Endothelial cell of umbilical vein (primary cell): ENCODE measurements around the gene NRCAM. TPM values are rescaled to one million over a fixed set of nuclear protein-coding genes. Genes with fewer than 3 reads are reported as not detected.

Experiments used
- BruUV-seq: library from RNA; stranded (reverse); fragments of 400-500 nt; replicated peaks from 2 replicates; lab custom pipeline; 2021; lab: Mats Ljungman, UMichigan
- CTCF ChIA-PET: fragments of 300-600, 350-600 bp; sonication (Branson Sonifier 250); formaldehyde crosslinking; loops from one replicate; lab custom pipeline; 2021; ENCODE audit warnings: antibody characterized with exemption, inconsistent platforms; lab: Charles Lee
- POLR2A ChIA-PET: fragments of 300-600, 350-600 bp; sonication (Branson Sonifier 250); formaldehyde crosslinking; loops from one replicate; lab custom pipeline; 2021; ENCODE audit warnings: antibody characterized with exemption, inconsistent platforms; lab: Charles Lee
- DNase-seq: peaks from one replicate; pipeline ENCODE4 v3.0.0-alpha.2; 2011; ENCODE audit warnings: low read depth, low spot score
- FAIRE-seq: peaks from 2 replicates; lab custom pipeline; 2011; peaks lifted over from hg19 to GRCh38; lab: Jason Lieb, UNC
- H2AFZ ChIP-seq: 2 replicates; pipeline ENCODE4 v1.6.0; 2012; ENCODE audit warnings: low read depth, low read length, control low read depth, inconsistent platforms
- H3K27ac ChIP-seq: 2 replicates; pipeline ENCODE4 v1.5.1; 2011; ENCODE audit warnings: low read depth, mild to moderate bottlenecking, control low read depth, low read length, moderate library complexity; ENCODE audit not compliant: insufficient read depth
- H3K27me3 ChIP-seq, 2 experiments: 2 replicates each; pipeline versions ENCODE4 v1.6.0 to v1.6.1; 2011; ENCODE audit warnings: low read length in 2 of 2, mixed read lengths in 1 of 2; ENCODE audit not compliant: control insufficient read depth in 2 of 2, insufficient read depth in 2 of 2
- H3K36me3 ChIP-seq, 2 experiments: 2 replicates in 1 of 2; 3 replicates in 1 of 2; pipeline ENCODE4 v1.5.1; 2011; ENCODE audit warnings: low read length in 2 of 2, mild to moderate bottlenecking in 1 of 2, moderate library complexity in 1 of 2; ENCODE audit not compliant: control insufficient read depth in 2 of 2, insufficient read depth in 2 of 2; ENCODE audit errors: extremely low read depth in 1 of 2
- H3K4me1 ChIP-seq: 3 replicates; pipeline ENCODE4 v1.5.1; 2011; ENCODE audit warnings: mild to moderate bottlenecking, low read length; ENCODE audit not compliant: control insufficient read depth, insufficient read depth; ENCODE audit errors: extremely low read depth
- H3K4me2 ChIP-seq: 2 replicates; pipeline ENCODE4 v1.6.1; 2011; ENCODE audit warnings: low read length, control low read depth, mixed read lengths; ENCODE audit not compliant: insufficient read depth
- H3K4me3 ChIP-seq, 3 experiments: fragments of 200-600 bp in 1 of 3; sonication (generic), shearing (Covaris generic) in 1 of 3; replicated peaks in 1 of 3; 2 replicates each; pipeline ENCODE4 v1.5.1; 2011 to 2016; ENCODE audit warnings: control low read depth in 3 of 3, low read length in 3 of 3, mild to moderate bottlenecking in 2 of 3, inconsistent platforms in 1 of 3, low read depth in 1 of 3, moderate library complexity in 1 of 3; ENCODE audit not compliant: insufficient read depth in 1 of 3
- H3K79me2 ChIP-seq: 2 replicates; pipeline ENCODE4 v1.6.0; 2012; ENCODE audit warnings: low read length, inconsistent platforms; ENCODE audit not compliant: control insufficient read depth, insufficient read depth
- H3K9ac ChIP-seq: replicated peaks from 2 replicates; pipeline ENCODE3; 2011; ENCODE audit warnings: low read length, control low read depth; ENCODE audit not compliant: insufficient read depth; ENCODE audit errors: extremely low read depth
- H3K9me1 ChIP-seq: replicated peaks from 3 replicates; pipeline ENCODE4 v1.6.0; 2011; ENCODE audit warnings: mild to moderate bottlenecking, low read length; ENCODE audit not compliant: control insufficient read depth, insufficient read depth; ENCODE audit errors: extremely low read depth
- H3K9me3 ChIP-seq: replicated peaks from 2 replicates; pipeline ENCODE4 v1.5.1; 2012; ENCODE audit warnings: low read length, inconsistent platforms; ENCODE audit not compliant: control insufficient read depth, insufficient read depth
- H4K20me1 ChIP-seq: replicated peaks from 2 replicates; pipeline ENCODE3; 2011; ENCODE audit warnings: mild to moderate bottlenecking, low read length; ENCODE audit not compliant: control insufficient read depth, insufficient read depth; ENCODE audit errors: extremely low read depth
- EZH2 ChIP-seq: IDR thresholded peaks from 2 replicates; pipeline ENCODE4 v1.6.1; 2012; ENCODE audit warnings: borderline replicate concordance, low read depth, mild to moderate bottlenecking, moderate library complexity, low read length, inconsistent platforms; ENCODE audit not compliant: severe bottlenecking
- FOS ChIP-seq: IDR thresholded peaks from 2 replicates; pipeline ENCODE4 v1.6.1; 2011; ENCODE audit warnings: mild to moderate bottlenecking, low read length, moderate library complexity, borderline replicate concordance; ENCODE audit not compliant: insufficient read depth
- GATA2 ChIP-seq: IDR thresholded peaks from 2 replicates; pipeline ENCODE4 v1.7.0; 2011; ENCODE audit warnings: low read depth, mild to moderate bottlenecking, moderate library complexity, mixed read lengths, low read length; ENCODE audit not compliant: insufficient read length, insufficient read depth
- JUN ChIP-seq: IDR thresholded peaks from 2 replicates; pipeline ENCODE4 v1.6.1; 2011; ENCODE audit warnings: borderline replicate concordance, low read depth; ENCODE audit not compliant: insufficient read length, insufficient read depth
- MAX ChIP-seq: IDR thresholded peaks from 2 replicates; pipeline ENCODE4 v1.6.1; 2011; ENCODE audit not compliant: insufficient read depth, insufficient read length
- MYC ChIP-seq: IDR thresholded peaks from one replicate; pipeline ENCODE4 v1.6.1; 2011; ENCODE audit warnings: mild to moderate bottlenecking, low read depth, low read length
- POLR2A ChIP-seq: IDR thresholded peaks from 2 replicates; pipeline ENCODE4 v1.6.1; 2012; ENCODE audit warnings: low read depth, mild to moderate bottlenecking, control low read depth, low read length
- POLR2AphosphoS5 ChIP-seq: IDR thresholded peaks from 2 replicates; pipeline ENCODE4 v1.6.1; 2012; ENCODE audit warnings: low read depth, mild to moderate bottlenecking, control low read depth, low read length, moderate library complexity; ENCODE audit not compliant: insufficient read depth
- dilution Hi-C: fragments of 300-500 bp; cut with MboI; formaldehyde crosslinking; loops from one replicate; pipeline ENCODE4 v1.15.0; 2019; ENCODE audit warnings: low sequenced_read_pairs; ENCODE audit not compliant: extremely low pct_ligation_motif_present
- intact Hi-C: fragments of 100-400 bp; cut with micrococcal nuclease; formaldehyde crosslinking; loops from one replicate; pipeline ENCODE4 v1.10.0; 2022
- polyA plus RNA-seq, 4 experiments: library from polyadenylated mRNA; depleted of rRNA in 3 of 4; stranded (reverse) in 3 of 4; unstranded in 1 of 4; fragments of >200 nt; gene quantifications; 2 replicates each; pipeline versions ENCODE4 v1.2.1 to v1.2.3, GENCODE V29; 2011 to 2012; ENCODE audit warnings: missing spikeins in 1 of 4
- total RNA-seq: library from RNA; stranded (reverse); gene quantifications from 2 replicates; pipeline ENCODE4 v1.2.3, GENCODE V29; 2021
- TF ChIP-seq, protein P1 (sequence below), 2 donors: IDR thresholded peaks; 1 replicate in 1 of 2; 2 replicates in 1 of 2; pipeline ENCODE4 v1.5.1; 2011; ENCODE audit warnings: low read length in 2 of 2, mild to moderate bottlenecking in 2 of 2, moderate library complexity in 2 of 2, control low read depth in 1 of 2, inconsistent platforms in 1 of 2, low read depth in 1 of 2; ENCODE audit not compliant: insufficient read depth in 1 of 2; ENCODE audit errors: extremely low read depth in 1 of 2

Gene NRCAM
- total and polyA plus RNA-seq, 2 donors (not counting 3 experiments of a cell fraction or from before 2014, with no cell fraction given) = 26.0 to 47.6 TPM

- POLR2A ChIA-PET = interaction anchor here (0.9 kb wide), 1 partner anchor 9 kb away, joined by 3 read pairs; no protein-coding TSS in a partner anchor
- Histone ChIP-seq H3K79me2 (peaks cover 25% of the 10 kb centered on the region), H3K4me1 (peaks cover 56% of the 10 kb centered on the region), H3K9ac (peak overlapping the region; percentile 57), H3K4me2 (no peak overlapping the region), H3K9me1 (no peaks in the 10 kb centered on the region), H3K27ac (peak overlapping the region; percentile 95), H4K20me1 (no peaks in the 10 kb centered on the region), H3K27me3 (no peaks in the 10 kb centered on the region), H3K4me3 (no peak overlapping the region), H3K36me3 (no peaks in the 10 kb centered on the region), H3K9me3 (no peaks in the 10 kb centered on the region), H2AFZ (no peak overlapping the region)
- no peak for TF ChIP-seq MAX
- TF ChIP-seq POLR2A = no peak
- TF ChIP-seq, protein P1, sequence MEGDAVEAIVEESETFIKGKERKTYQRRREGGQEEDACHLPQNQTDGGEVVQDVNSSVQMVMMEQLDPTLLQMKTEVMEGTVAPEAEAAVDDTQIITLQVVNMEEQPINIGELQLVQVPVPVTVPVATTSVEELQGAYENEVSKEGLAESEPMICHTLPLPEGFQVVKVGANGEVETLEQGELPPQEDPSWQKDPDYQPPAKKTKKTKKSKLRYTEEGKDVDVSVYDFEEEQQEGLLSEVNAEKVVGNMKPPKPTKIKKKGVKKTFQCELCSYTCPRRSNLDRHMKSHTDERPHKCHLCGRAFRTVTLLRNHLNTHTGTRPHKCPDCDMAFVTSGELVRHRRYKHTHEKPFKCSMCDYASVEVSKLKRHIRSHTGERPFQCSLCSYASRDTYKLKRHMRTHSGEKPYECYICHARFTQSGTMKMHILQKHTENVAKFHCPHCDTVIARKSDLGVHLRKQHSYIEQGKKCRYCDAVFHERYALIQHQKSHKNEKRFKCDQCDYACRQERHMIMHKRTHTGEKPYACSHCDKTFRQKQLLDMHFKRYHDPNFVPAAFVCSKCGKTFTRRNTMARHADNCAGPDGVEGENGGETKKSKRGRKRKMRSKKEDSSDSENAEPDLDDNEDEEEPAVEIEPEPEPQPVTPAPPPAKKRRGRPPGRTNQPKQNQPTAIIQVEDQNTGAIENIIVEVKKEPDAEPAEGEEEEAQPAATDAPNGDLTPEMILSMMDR (IDR thresholded peaks at IDR 0.05; ENCODE audit: extremely low read depth in 1 of 2, insufficient read depth in 1 of 2, low read depth in 1 of 2, low read length in 2 of 2) = no peak
- no peak for TF ChIP-seq EZH2
- no peak for TF ChIP-seq POLR2AphosphoS5
- TF ChIP-seq FOS = no peak
- no peak for TF ChIP-seq JUN
- TF ChIP-seq MYC = no peak
- no peak for TF ChIP-seq GATA2
- dilution Hi-C loops = no loop called here
- CTCF ChIA-PET = interaction anchor here (1.6 to 3.6 kb wide), 3 partner anchors 10 to 189 kb away, joined by 9 to 23 read pairs (median 9); no protein-coding TSS in a partner anchor
- DNase-seq (no peak), FAIRE-seq (no peak)
- BruUV-seq = no TSS peak
- intact Hi-C loops = no loop called here
These were observed 148.0 kb downstream of the NRCAM start for GRCh38 chr7:108308276-108308675.
